GOT3 (cell line): ENCODE results near the gene SPDEF.

ENCODE experiments used
- DNase-seq: peaks from one replicate; lab custom pipeline; 2025; ENCODE audit warnings: mixed read lengths; lab: John Stamatoyannopoulos, UW

The SPDEF gene

DNA sequence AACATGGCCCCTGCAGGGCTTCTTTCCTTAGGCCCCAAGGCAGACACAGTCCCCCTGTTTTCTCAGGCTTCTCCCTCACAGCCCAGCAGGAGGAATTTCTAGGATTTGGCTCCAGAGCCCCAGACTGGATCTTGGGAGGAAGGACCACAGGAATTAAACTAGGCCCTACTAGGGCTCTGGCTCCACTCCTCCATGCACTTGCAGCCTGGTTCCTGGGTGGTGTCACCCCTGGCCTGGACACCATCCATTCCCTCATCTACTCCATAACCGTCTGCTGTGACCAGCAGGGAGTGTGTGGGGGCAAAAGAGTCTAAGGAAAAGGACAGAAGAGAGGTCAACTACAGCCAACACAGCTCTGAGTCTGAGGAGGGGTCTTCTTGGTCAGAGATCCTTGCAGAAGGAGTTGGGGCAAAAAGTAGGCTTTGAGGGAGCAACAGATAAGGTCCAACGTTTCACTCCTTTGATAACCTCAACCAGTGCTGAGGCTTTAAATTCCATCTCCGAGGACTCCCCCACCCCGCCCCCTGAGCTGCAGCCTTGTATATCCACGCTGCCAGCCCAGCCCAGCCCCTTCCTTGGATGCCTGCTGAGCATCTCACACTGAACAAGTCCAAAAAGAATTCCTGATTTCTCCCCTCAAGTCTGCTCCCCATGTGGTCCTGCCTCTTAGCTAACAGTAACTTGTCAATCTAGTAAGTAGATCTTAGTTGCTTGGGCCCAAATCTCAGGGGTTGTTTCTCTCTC, 27.9 kb upstream of the SPDEF start:
- DNase-seq, result no peak

DNA sequence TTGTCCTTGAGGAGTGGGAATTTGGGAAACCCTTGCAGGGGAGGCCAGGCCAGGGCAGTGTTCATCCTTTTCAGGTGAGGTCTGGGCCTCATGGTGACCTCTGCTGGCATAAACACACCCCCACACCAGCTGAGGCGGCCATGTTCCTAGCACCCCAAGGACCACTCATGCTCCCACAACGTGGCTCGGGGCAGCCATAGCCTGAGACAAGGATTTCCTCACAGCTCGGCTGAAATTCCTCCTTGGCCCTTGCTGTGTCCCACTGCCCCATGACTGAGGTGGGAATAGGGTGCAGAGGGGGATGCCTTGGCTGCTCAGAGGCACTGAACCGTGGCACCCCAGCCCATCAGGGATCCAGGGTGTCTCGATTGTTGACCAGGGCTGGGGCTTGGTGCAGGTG, 27.3 kb upstream of the SPDEF start:
- DNase-seq, result no peak

DNA sequence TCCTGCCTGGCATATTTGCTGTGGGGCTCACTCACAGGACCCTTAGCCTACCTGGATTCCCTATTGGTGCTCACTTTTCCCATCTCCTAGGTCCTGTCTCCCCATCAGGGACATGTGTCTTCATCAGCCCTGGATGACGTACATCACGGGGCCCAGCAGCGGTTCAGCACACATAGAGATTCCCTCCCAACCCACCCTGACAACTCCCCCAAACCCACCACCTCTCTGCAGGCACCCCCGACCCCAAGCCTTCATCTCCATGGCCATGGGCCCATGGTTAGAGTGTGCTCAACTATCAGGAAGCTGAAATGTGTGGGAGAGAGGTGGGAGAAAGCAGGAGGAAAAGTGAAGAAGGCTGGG, 25.4 kb upstream of the SPDEF start:
- DNase-seq, result no peak

DNA sequence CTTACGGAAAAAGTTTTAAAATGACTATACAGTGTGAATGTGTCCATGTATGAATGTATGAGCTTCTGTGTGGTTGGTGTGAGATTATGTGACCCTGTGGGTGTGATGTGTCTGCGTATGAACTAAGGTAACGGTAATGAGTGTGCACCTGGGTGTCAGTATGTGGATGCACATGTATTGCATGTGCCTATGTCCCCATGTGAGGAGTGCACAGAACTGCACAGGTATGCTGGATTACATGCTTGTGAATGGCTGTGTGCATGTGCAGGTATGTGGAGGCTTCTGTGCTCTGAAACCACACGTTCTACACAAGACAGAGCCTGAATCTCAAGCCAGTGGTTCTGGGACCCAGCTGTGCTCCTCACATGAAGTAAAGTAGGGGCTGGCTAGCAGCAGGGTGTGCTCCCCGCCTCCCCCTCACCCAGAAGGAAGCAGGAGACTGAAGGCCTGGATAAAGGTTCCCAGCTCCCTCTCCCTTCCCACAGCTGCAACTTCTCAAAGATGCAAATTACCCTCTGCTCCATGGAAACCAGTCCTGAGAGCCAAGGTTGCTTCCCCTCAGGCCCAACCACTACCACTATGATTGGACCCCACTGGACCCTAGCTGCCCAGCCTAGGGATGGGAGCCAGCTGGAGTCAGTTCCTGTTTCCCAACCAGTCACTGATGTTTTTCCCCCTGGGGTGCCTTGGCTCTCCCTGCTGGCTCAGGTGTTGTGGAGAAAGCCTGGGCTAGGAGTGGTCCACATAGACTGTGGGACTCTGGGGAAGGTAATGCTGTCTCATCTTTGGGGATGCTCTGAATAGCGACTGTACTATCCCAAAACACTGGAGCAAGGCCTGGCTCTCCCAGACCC, 24.8 kb upstream of the SPDEF start:
- DNase-seq, result no peak

DNA sequence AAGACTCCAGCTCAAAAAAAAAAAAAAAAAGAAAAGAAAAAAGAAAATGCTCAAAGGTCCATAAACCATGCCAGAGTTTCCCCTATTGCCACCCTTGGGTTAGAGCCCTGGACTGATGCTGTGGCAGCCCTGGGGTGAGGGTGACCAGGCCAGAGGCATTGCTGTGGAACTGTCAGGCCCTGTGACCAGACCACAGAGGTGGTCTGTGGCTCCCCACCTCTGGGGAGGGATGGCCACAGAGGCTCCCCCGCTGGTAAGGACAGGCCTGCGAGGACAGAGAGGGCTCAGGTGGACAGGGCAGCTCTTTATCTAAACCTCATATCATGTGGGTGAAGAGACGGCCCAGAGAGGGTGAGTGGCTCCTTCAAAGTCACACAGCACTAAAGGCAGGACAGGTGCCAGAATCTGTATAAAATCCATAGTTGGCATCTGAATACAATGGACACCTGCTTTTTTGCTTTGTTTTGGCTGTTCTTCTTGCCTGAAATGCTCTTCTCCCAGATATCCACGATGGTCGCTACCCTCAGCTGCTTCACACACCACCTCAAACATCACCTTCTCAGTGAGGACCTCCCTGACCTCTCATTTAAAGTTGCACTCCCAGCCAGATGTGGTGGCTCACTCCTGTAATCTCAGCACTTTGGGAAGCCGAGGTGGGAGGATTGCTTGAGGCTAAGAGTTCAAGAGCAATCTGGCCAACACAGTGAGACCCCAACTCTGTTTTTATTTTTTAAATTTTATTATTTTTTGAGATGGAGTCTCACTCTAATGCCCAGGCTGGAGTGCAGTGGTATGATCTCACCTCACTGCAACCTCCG, 22.5 kb upstream of the SPDEF start:
- no peak for DNase-seq

DNA sequence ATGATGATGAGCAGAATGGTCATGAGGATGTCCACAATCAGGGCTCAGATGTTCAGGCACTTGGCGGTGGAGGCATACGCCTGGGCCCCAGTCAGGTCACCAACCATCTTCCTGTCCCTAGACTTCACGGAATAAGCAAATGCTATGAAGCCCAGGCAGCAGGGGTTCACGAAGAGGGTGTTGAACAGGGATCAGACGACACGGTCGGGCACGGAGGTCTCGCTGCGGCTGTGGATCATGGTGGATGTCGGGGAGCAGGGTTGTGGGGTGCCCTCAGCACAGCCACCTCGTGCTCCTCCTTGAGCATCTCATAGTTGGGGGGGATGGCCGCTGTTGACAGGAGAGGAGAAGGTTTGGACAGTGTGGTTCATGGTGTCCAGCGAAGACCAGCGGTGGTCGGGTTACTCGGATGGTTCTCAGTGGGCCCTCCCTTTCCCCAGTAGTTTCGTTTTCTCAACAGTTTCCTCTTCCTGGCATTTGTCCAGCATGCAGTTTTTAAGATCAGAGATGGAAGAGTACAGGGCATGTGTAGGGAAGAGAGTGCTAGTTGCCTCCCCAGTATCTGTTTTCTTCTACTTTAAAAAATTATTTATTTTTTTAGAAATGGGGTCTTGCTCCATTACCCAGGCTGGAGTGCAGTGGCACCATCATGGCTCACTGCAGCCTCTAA, 20.3 kb upstream of the SPDEF start:
- DNase-seq, result no peak

DNA sequence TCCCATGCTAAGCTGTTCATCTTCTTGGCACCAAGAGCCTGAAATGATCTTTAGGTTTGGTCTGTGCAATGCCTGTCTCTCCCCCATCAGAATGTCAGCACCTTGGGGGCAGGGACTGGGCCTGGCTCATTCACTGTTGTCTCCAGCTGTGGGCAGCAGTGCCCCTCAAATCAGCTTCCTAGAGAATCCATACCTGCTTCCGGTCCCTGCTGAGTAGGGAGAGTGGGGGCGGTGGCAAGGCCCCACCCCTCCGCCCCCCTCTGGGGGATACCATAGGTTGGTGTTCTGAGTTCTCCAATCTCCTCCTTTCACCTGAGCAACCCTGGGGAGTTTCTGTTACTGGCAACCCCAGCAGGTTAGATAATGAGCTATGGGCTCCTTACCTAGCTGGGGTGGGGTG, 19.2 kb upstream of the SPDEF start:
- no peak for DNase-seq

DNA sequence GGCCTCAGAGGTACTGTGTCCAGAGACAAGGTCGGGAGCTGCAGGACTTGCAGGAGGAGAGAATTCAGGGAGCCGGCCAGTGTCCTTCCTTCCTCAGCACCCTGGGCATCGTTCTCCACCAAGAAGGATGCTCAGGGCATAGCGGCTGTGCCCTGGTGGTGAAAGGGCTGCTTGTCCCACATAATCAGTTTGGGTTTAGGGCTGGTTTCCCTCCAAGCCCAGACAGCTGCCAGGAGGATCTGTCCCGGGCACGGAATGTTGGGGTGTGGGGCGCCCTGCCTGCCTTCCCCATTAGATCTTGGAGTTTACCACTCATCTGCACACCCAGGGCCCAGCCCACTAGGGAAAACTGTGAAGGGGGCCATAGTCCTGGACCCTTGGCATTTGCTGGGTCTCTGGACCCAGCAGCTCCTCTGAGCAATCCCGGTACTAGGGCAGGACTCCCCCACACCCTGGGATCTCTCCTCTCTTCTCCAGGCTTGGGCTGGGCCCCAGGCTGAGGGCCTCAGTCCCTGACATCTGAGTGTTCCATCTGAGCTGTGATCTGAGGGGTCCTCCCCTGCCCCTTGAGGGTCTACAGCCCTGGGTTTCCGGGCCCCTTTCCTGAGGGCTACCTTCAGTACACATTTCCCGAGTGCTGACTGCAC, 18.6 kb upstream of the SPDEF start:
- no peak for DNase-seq

DNA sequence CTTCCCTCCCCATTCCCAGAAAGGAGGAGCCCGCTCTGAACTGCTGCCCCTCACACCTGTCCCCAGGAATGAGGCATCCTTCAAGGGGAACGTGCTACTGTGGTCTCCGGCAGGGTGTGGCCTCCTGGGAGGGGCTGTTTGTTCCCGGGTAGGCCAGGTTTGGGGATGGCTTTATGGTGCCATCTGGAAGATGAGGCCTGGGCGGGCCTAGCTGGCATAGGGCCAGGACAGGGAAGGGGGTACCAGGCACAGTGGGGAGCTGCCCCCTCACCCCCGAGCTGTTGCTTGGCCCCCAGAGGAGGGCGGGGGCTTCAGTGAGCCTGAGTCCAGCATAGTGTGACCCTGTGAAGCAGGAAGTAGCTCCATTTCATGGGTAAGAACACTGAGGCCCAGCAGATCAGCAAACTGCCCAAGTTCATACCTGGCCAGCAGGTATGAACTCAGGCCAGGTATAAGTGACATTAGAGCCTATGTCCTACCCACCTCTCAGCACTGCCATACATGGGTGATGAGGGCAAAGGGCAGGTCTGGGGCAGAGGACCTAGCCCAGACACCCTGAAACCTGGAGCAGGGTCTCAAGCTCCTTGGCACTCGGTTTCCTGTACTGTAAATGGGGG, 17.5 kb upstream of the SPDEF start:
- no peak for DNase-seq

DNA sequence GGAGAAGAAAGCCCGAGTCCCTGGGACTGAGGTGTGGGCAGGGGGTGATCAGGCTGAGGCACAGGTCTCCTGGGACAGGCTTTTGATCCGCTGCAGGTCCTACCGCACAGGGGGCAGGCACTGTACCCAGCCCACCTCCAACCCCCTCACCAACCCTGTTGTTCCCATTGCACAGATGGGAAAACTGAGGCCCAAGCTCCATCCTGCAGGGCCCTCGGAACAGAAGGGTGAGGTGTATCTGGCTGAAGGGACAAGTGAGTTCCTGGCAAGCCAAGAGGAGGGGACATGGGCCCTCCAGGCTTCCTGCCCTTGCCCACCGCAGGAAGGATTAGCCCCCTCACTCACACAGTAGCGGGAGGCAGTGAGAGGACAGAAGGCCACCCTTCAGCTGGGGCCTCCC, 16.5 kb upstream of the SPDEF start:
- DNase-seq, result no peak

DNA sequence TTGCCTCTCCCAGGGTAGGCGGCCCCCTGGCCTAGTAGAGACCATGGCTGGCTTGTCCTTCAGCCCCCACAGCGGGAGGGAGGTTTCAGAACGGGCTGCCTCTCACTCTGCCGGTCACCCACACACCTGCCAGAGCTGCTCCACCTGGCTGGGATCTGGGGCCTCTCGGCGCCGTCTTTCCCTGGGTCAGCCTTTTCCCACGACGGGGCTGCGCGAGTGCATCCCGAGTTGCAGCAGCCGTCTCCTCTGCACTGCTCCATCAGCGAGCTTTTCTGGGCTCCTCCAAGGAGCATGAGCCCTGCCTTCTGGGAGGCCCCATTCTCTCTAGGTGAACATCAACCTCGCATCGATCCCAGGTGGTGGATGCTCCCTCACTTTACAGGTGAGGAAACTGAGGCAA, 15.9 kb upstream of the SPDEF start:
- DNase-seq, result no peak

DNA sequence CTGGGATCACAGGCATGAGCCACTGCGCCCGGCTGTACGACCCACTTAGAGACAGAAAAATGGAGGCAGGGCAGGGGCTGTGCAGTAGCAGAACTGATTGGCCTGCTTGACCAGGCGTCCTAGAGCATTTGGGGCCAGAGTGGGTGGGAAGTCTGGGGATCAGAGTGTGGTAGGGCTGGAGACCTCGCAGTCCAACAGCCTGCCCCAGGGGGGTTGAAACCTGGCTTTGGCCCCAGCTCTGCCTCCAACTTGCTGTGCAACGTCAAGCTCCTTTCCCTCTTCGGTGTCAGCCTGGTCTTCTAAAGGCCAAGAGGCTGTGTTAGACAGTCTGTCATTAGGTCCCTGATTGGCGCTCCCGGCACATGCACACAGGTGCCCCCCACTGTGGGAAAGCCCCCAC, 15.3 kb upstream of the SPDEF start:
- no peak for DNase-seq

DNA sequence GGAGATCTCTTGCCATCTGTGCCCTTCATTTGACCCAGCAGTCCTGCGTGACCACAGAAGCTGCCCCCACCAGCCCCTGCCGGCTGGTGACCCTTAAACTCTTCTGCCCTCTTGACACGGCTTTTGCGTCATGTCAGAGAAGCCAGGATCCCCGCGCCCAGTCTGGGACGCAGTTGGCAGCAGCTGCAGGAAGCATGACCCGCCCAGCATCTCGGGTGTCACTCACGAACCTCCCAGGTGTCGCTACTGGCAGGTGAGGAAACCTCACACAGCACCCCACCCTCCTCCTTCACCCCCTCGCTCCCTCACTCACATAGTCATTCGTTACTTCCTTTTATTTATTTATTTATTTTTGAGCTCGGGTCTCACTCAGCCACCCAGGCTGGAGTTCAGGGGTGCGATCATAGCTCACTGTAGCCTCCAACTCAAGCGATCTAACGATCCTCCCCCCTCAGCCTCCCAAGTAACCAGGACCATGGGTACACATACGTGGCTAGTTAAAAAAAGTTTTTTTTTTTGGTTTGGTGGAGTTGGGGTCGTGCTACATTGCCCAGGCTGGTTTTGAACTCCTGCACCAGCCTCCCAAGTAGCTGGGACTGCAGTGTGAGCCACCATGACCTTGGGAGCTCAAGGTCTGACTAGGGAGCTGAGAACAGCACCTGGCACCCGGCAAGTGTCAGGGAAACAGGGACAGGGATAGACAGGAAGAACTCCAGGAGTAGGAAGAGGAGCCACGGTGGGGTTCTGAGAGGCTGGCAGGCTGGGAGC, 14.1 kb upstream of the SPDEF start:
- DNase-seq, result no peak

DNA sequence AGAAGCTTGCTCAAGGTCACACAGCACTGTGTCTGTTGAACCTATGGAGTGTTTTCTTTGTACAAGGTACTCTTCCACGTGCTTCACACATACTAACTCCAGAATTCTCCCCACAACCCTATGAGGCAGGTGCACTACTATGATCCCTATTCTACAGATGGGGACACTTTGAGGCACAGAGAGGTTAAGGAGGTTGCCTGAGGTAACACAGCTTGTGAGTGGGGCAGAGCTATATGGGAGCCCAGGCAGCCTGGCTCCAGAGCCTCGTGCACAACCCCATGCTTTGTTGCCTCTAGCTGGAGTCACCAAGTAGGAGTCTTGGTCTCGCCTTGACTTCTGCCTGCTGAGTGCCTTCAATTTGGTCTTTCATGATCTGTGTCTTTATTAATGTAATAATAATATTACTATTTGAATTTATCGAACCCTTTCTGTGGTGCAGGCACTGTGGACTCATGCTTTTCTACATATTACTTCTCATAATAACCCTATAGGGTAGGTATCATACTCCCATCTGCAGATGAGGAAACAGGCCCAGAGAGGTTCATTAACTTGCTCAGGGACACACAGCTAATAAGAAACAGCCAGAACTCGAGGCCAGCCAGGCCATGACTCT, 13.3 kb upstream of the SPDEF start:
- DNase-seq, result no peak

DNA sequence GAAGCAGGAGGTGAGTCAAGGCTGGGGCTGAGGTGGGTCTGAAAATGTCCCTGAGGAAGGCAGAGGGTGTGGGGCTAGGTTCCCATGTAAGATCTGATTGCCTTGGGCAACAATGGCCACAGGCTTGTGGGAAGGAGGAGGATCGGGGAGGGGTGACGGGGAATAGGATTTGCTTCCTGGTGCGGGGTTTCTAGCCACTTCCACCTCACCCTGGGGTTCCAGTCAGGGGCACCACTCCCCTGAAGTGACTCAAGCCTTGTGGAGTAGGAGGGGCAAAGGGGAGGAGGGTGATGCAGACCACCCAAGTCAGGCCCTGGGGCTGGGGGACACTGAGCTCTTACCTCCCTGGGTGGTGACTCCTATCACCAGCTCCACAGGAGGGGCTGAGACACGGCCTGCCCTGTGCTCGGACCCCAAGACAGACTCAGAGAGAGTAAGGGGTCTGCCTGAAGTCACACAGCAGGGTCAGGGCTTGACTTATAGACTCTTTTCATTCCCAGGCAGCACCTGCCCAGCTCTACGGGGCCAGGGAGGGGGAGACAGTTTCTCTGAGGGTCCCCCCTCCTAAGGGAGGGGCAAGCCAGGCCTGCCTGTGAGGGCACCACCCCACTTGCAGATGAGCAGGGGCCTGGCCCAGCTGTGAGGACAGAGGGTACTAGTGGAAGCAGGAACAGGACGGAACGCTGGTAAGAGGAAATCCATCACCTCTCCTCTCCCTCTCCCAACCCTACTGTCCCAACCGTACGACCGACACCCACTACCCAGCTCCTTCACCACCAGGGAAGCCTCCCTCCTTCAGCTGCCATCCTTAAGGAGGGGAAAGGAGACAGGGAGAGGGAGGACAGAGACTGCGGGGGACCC, 12.4 kb upstream of the SPDEF start:
- no peak for DNase-seq

DNA sequence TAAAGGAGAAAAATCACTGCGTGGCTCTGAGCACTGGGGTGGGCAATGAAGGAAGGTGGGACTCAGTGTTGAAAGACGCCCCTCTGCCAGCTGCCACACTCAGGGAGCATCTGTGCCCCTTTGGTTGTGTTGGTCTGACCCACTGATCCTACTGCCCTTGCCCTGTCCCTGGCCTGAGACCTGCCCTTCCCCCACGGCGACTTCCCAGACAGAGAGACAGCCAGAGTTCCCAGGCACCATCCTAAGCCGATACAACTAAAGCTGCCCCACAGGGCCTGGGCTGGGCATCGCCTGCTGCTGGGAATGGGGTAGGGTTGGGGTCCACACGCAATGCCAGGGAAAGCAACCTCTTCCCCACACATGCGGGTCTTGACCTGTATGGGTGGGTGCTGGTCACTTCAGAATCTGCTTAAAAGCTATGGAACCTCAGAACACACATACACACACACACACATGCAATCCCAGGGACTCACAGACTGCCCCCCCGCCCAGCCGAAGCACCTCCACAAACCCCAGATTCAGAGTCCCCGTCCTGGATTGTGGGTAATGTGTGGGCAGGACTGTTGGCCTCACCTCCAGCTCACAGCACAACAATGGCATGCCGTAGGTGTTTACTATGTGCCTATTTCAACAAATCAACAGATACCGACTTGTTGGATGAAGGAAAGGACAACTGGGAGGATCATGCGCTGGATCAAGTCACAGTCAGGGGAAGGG, 10.9 kb upstream of the SPDEF start:
- DNase-seq, result no peak

DNA sequence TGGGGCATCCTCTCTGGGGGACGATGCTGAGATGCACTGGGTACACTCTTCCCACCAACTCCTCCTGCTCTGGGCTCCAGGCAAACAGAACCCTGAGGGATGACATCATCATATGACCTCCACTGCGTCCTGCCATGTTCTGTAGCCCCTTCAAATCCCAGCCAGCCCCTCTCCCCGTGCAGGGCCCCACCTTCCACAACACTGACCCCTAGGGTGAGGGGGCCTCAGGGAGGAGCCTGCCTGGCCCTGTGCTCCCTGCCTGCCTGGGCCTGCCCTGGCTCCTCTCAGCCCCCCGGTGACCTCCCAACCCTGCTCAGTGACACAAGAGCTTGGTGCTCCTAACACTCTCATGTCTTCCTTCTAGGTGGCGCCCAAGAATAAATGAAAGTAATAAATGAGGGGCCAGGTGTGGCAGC, 9.6 kb upstream of the SPDEF start:
- DNase-seq, result no peak

DNA sequence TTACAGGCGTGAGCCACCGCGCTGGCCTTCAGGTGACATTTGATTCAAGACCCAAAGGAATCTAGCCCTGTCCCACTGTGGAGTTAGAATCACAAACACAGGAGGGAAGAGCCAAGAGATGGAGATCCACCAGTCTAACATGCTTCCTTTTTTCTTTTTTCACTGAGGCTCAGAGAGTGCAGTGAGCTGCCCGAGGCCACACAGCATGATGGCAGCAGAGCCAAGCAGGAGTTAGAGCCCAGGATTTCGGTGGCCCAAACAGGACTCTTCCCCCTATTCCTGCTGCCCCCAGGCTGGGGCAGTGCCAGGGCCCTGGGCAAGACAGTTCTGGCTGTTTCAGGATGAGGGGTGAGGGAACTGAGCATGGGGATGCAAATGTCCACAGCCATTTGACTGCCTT, 8.1 kb upstream of the SPDEF start:
- DNase-seq, result no peak
